Epithelial cell of umbilical artery (primary cell): ENCODE data around the gene ANKRD20A1. TPM values are rescaled to one million over a fixed set of nuclear protein-coding genes. Genes with fewer than 3 reads are reported as not detected.

Source experiments
- total RNA-seq: library from RNA; depleted of rRNA; stranded (reverse); fragments of >200 nt; gene quantifications from 2 replicates; pipeline ENCODE4 v1.2.3, GENCODE V29; 2014

The ANKRD20A1 gene
- 0.32 and 1.4 TPM in 2 replicates for total RNA-seq

DNA sequence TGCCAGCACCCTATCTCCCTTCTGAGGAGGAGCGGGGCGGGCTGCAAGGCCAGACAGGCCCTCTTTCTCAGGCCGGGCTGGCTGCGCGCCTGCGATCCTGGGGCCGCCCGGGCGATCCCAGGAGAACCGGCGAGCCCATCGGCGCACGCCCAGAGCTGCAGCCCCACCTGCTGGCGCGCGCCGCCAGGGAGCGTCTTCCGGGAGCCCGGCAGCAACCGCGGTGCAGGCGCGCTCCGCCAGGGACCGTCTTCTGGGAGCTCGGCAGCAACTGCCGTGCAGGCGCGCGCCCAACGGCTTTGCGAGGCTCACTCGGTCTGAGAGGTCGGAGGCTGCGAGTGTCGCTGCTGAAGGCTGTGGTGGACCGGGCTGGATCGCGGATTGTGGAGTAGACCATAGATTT, at the start of gene ANKRD20A1:
Gene ANKRD20A1, plus strand, starts transcription at position 61 of the 400 bp plus-strand sequence. CDS start 496 bp downstream, outside the sequence.

